Endothelial cell (in vitro differentiated cells): ENCODE measurements around the gene GSG1L. TPM values are rescaled to one million over a fixed set of nuclear protein-coding genes. Genes with fewer than 3 reads are reported as not detected.

Experiments used
- DNase-seq: peaks from one replicate; pipeline ENCODE4 v3.0.0; 2021; ENCODE audit warnings: low spot score
- H3K27ac Mint-ChIP-seq: one replicate; pipeline ENCODE4 v1.8.0; 2021; ENCODE audit warnings: mixed read lengths, inconsistent platforms; ENCODE audit not compliant: unreplicated experiment
- H3K27me3 Mint-ChIP-seq: one replicate; pipeline ENCODE4 v1.8.0; 2021; ENCODE audit warnings: mild to moderate bottlenecking, moderate library complexity, mixed read lengths, inconsistent platforms; ENCODE audit not compliant: unreplicated experiment
- H3K36me3 Mint-ChIP-seq: one replicate; pipeline ENCODE4 v1.8.0; 2021; ENCODE audit warnings: mild to moderate bottlenecking, low read depth, mixed read lengths, inconsistent platforms; ENCODE audit not compliant: unreplicated experiment
- H3K4me1 Mint-ChIP-seq: one replicate; pipeline ENCODE4 v1.8.0; 2021; ENCODE audit warnings: mild to moderate bottlenecking, mixed read lengths, inconsistent platforms; ENCODE audit not compliant: unreplicated experiment
- H3K4me3 Mint-ChIP-seq: one replicate; pipeline ENCODE4 v1.8.0; 2021; ENCODE audit warnings: mild to moderate bottlenecking, mixed read lengths, inconsistent platforms; ENCODE audit not compliant: unreplicated experiment
- H3K9me3 Mint-ChIP-seq: one replicate; pipeline ENCODE4 v1.8.0; 2021; ENCODE audit warnings: mixed read lengths, inconsistent platforms; ENCODE audit not compliant: unreplicated experiment
- CTCF ChIP-seq: fragments of 200-600 bp; sonication (generic); IDR thresholded peaks from one replicate; pipeline ENCODE4 v1.5.0; 2021; ENCODE audit warnings: antibody characterized with exemption; ENCODE audit not compliant: unreplicated experiment
- total RNA-seq: library from RNA; stranded (reverse); fragmentation: NEBNext Ultra II Directional; extraction: Animal tissue kit (Norgen Biotek cat#: 25700); gene quantifications from one replicate; pipeline ENCODE4 v1.2.1, GENCODE V29; 2021; ENCODE audit not compliant: unreplicated experiment

GSG1L gene
- total RNA-seq, 1 donor from 2014 or later, result 0.38 TPM

DNA sequence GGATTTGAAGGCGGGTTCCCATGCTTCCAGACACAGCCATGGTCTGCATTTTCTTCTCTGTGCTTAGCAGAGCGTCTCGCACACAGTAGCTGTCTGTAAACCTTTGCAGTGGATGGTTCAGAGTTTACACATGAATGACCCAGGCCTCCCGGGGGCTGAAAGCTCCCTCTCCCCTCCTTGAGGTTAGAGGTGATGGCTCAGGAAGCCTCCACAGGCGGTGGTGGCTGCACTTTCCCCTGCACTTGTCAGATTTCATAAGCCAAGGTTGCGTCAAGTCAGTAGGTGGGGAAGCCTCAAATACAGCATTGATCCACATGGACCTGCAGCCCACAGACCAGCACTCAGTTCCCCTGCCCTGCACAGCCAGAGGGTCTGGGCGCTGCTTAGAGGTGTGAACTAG lies 301.7 kb downstream of the GSG1L start:
- no peak for TF ChIP-seq CTCF
- Mint-ChIP-seq H3K4me1 (no peaks in the 10 kb centered on the region), H3K36me3 (peaks cover 33% of the 10 kb centered on the region)

DNA sequence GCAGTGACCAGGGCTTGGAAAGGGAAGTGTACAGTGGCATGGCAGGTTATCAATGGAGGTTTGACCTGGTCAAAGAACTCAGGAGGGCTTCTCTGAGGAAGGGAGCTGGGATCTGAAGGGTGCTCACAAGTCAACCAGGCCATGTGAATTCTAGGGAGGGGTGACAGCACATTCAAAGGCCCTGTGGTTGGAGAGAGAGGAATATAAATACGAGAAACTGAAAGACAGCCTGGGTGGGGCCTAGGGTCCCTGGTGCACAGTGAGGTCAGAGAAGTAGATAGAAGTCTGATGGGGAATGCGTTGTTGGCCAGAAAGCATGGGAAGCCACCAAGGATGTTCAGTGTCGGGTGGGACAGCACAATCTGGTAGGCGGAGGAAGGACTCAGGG lies 302.7 kb downstream of the GSG1L start:
- H3K9me3 Mint-ChIP-seq, result no peaks in the 10 kb centered on the region
- DNase-seq, result no peak
- peaks cover 6% of the 10 kb centered on the region for H3K27me3 Mint-ChIP-seq
- H3K27ac Mint-ChIP-seq, result no peak overlapping the region
- H3K4me3 Mint-ChIP-seq, result no peak overlapping the region
- no peak for TF ChIP-seq CTCF
- H3K36me3 Mint-ChIP-seq, result peaks cover 40% of the 10 kb centered on the region
- H3K4me1 Mint-ChIP-seq, result no peaks in the 10 kb centered on the region

More for the DNA sequence above, 301.7 kb downstream of the GSG1L start:
- Mint-ChIP-seq H3K9me3 (no peaks in the 10 kb centered on the region), H3K27ac (no peak overlapping the region), H3K27me3 (peaks cover 6% of the 10 kb centered on the region), H3K4me3 (no peak overlapping the region)
- no peak for DNase-seq

- Mint-ChIP-seq H3K4me3 (no peak overlapping the region), H3K27ac (no peak overlapping the region), H3K36me3 (peaks cover 36% of the 10 kb centered on the region), H3K4me1 (peaks cover under 1% of the 10 kb centered on the region), H3K27me3 (peaks cover 4% of the 10 kb centered on the region), H3K9me3 (no peaks in the 10 kb centered on the region)
- DNase-seq, result no peak
- TF ChIP-seq CTCF, result no peak
Measured at GRCh38 chr16:27759967-27760788, 303.3 kb downstream of the GSG1L start.

- peaks cover 5% of the 10 kb centered on the region for H3K4me1 Mint-ChIP-seq
- no peak overlapping the region for H3K27ac Mint-ChIP-seq
- no peak for TF ChIP-seq CTCF
- H3K4me3 Mint-ChIP-seq, result no peak overlapping the region
- DNase-seq, result no peak
- H3K27me3 Mint-ChIP-seq, result peaks cover 4% of the 10 kb centered on the region
- no peaks in the 10 kb centered on the region for H3K9me3 Mint-ChIP-seq
- H3K36me3 Mint-ChIP-seq, result peaks cover 36% of the 10 kb centered on the region
Measured at GRCh38 chr16:27759301-27759871, 304.1 kb downstream of the GSG1L start.

- Mint-ChIP-seq H3K27ac (no peak overlapping the region), H3K4me1 (peaks cover 5% of the 10 kb centered on the region)
Measured at GRCh38 chr16:27758544-27758943, 305.0 kb downstream of the GSG1L start.

More at GRCh38 chr16:27758544-27758943, 305.0 kb downstream of the GSG1L start:
- no peaks in the 10 kb centered on the region for H3K9me3 Mint-ChIP-seq
- peaks cover 4% of the 10 kb centered on the region for H3K27me3 Mint-ChIP-seq
- DNase-seq, result no peak
- H3K36me3 Mint-ChIP-seq, result peaks cover 28% of the 10 kb centered on the region
- TF ChIP-seq CTCF, result no peak
- no peak overlapping the region for H3K4me3 Mint-ChIP-seq
